ENCODE measurements around the gene ADAM11.

DNA sequence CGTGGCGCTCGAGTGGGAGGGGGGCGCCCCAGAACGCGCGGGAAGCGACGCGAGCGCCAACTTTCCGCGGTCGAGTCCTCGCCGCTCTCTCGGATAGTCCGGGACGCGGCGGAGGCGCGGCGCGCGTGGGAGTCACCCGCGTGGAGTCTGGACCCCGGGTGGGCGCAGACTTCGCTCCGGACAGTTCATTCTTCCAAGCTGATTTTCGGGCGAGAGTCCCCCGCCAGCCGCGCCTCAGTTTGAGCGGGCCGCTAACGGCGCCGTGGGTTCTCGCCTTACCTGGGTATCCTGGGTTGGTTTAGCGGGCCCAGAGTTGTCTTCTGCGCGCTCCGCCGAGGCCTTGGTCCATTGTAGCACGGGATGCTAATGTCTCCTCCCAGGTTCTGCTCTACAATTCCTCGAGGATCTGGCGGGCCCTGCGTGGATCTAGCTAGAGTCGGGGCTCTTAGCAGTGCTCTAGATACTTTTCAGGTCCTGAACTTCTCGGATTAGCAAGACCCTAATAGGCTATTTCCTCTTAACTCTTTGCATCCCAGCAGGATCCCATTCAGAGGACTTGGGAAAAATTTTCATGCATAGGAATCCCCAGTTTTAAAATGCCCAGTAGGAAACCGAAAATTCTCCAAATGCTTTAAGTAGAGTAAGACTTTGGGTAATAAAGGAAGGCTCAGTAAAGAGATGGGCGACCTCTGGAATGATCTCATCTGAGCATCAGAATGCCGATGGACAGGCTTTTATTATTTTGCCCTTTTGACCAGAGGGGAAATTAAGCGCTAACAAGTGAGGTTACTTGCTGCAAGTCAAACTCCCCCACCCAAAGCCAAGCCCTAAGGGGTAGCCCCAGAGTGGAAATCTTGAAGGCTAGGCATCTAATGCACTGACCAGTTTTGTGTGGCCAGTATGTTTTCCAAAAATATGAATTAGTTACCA, 71.8 kb downstream of the ADAM11 start:
- TF ChIP-seq, protein P1, sequence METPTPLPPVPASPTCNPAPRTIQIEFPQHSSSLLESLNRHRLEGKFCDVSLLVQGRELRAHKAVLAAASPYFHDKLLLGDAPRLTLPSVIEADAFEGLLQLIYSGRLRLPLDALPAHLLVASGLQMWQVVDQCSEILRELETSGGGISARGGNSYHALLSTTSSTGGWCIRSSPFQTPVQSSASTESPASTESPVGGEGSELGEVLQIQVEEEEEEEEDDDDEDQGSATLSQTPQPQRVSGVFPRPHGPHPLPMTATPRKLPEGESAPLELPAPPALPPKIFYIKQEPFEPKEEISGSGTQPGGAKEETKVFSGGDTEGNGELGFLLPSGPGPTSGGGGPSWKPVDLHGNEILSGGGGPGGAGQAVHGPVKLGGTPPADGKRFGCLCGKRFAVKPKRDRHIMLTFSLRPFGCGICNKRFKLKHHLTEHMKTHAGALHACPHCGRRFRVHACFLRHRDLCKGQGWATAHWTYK (CRISPR knock-in tag; IDR thresholded peaks at IDR 0.05) = no peak
- TF ChIP-seq, protein P2, sequence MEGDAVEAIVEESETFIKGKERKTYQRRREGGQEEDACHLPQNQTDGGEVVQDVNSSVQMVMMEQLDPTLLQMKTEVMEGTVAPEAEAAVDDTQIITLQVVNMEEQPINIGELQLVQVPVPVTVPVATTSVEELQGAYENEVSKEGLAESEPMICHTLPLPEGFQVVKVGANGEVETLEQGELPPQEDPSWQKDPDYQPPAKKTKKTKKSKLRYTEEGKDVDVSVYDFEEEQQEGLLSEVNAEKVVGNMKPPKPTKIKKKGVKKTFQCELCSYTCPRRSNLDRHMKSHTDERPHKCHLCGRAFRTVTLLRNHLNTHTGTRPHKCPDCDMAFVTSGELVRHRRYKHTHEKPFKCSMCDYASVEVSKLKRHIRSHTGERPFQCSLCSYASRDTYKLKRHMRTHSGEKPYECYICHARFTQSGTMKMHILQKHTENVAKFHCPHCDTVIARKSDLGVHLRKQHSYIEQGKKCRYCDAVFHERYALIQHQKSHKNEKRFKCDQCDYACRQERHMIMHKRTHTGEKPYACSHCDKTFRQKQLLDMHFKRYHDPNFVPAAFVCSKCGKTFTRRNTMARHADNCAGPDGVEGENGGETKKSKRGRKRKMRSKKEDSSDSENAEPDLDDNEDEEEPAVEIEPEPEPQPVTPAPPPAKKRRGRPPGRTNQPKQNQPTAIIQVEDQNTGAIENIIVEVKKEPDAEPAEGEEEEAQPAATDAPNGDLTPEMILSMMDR (IDR thresholded peaks at IDR 0.05 in 2 of 3, conservative IDR thresholded peaks at IDR 0.05 in 1 of 3; ENCODE audit: insufficient read depth in 2 of 3, low read depth in 1 of 3, low read length in 3 of 3) = no peak
- TF ChIP-seq SIX5 (IDR thresholded peaks at IDR 0.05; ENCODE audit: borderline replicate concordance in 1 of 2, insufficient read depth in 1 of 2, low read depth in 1 of 2, low read length in 2 of 2) = no peak
- TF ChIP-seq, protein P3, sequence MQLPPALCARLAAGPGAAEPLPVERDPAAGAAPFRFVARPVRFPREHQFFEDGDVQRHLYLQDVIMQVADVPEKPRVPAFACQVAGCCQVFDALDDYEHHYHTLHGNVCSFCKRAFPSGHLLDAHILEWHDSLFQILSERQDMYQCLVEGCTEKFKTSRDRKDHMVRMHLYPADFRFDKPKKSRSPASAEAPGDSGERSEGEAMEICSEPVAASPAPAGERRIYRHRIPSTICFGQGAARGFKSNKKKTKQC (CRISPR knock-in tag; IDR thresholded peaks at IDR 0.05) = no peak
- TF ChIP-seq CBX3 (IDR thresholded peaks at IDR 0.05; ENCODE audit: borderline replicate concordance in 1 of 2, low read length in 2 of 2) = no peak
- TF ChIP-seq POLR2A (conservative IDR thresholded peaks at IDR 0.05) = no peak
- TF ChIP-seq, protein P4, sequence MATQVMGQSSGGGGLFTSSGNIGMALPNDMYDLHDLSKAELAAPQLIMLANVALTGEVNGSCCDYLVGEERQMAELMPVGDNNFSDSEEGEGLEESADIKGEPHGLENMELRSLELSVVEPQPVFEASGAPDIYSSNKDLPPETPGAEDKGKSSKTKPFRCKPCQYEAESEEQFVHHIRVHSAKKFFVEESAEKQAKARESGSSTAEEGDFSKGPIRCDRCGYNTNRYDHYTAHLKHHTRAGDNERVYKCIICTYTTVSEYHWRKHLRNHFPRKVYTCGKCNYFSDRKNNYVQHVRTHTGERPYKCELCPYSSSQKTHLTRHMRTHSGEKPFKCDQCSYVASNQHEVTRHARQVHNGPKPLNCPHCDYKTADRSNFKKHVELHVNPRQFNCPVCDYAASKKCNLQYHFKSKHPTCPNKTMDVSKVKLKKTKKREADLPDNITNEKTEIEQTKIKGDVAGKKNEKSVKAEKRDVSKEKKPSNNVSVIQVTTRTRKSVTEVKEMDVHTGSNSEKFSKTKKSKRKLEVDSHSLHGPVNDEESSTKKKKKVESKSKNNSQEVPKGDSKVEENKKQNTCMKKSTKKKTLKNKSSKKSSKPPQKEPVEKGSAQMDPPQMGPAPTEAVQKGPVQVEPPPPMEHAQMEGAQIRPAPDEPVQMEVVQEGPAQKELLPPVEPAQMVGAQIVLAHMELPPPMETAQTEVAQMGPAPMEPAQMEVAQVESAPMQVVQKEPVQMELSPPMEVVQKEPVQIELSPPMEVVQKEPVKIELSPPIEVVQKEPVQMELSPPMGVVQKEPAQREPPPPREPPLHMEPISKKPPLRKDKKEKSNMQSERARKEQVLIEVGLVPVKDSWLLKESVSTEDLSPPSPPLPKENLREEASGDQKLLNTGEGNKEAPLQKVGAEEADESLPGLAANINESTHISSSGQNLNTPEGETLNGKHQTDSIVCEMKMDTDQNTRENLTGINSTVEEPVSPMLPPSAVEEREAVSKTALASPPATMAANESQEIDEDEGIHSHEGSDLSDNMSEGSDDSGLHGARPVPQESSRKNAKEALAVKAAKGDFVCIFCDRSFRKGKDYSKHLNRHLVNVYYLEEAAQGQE (IDR thresholded peaks at IDR 0.05; ENCODE audit: borderline replicate concordance) = no peak
- TF ChIP-seq, protein P4 (CRISPR knock-in tag; IDR thresholded peaks at IDR 0.05; ENCODE audit: low read depth) = no peak
